HEK293 (cell line): ENCODE measurements around the gene CGGBP1.
A peak's percentile ranks its signal among the peaks of the same experiment; 100 is the strongest.

ENCODE experiments used
- CTCF ChIA-PET: fragments of 350-600 bp; formaldehyde crosslinking; extraction: SDS; loops from one replicate; lab custom pipeline; 2021; ENCODE audit warnings: antibody characterized with exemption; lab: Yijun Ruan, JAX
- POLR2A ChIA-PET: fragments of 300-600 bp; formaldehyde crosslinking; extraction: SDS; loops from one replicate; lab custom pipeline; 2020; ENCODE audit warnings: antibody characterized with exemption, inconsistent platforms; lab: Yijun Ruan, JAX
- H3K27ac ChIP-seq: fragments of 200-500 bp; sonication (Bioruptor generic); 2 replicates; pipeline ENCODE4 v1.5.1; 2014; ENCODE audit warnings: low read depth, low read length, control low read depth, inconsistent platforms; ENCODE audit errors: extremely low read depth
- H3K36me3 ChIP-seq, 2 experiments: fragments of 200-500 bp in 1 of 2; sonication (Bioruptor generic) in 1 of 2; 1 replicate in 1 of 2; 2 replicates in 1 of 2; pipeline ENCODE4 v1.5.1; 2014 to 2017; ENCODE audit warnings: inconsistent platforms in 2 of 2, low read length in 2 of 2; ENCODE audit not compliant: control insufficient read depth in 2 of 2, insufficient read depth in 1 of 2
- H3K4me1 ChIP-seq: fragments of 200-500 bp; sonication (Bioruptor generic); 2 replicates; pipeline ENCODE4 v1.5.1; 2014; ENCODE audit warnings: mild to moderate bottlenecking, low read length, inconsistent platforms; ENCODE audit not compliant: control insufficient read depth, insufficient read depth
- H3K4me3 ChIP-seq: 2 replicates; pipeline ENCODE4 v1.5.1; 2011; ENCODE audit warnings: low read depth, mild to moderate bottlenecking, control low read depth, low read length, moderate library complexity
- H3K9me3 ChIP-seq: fragments of 200-500 bp; sonication (Bioruptor generic); 2 replicates; pipeline ENCODE4 v1.5.1; 2014; ENCODE audit warnings: low read depth, low read length, inconsistent platforms; ENCODE audit not compliant: control insufficient read depth, insufficient read depth
- PATZ1 ChIP-seq: fragments of 450-650 bp; formaldehyde crosslinking; IDR thresholded peaks from 2 replicates; pipeline ENCODE4 v1.5.1; 2016; ENCODE audit warnings: missing biosample characterization, missing genetic modification characterization
- REST ChIP-seq: fragments of 450-650 bp; formaldehyde crosslinking; IDR thresholded peaks from 2 replicates; pipeline ENCODE4 v1.5.1; 2016; ENCODE audit warnings: missing biosample characterization, missing genetic modification characterization
- ZBTB44 ChIP-seq: fragments of 450-650 bp; IDR thresholded peaks from 2 replicates; pipeline ENCODE4 v1.5.1; 2018; ENCODE audit warnings: missing biosample characterization, mild to moderate bottlenecking, missing genetic modification characterization
- ZNF341 ChIP-seq: fragments of 450-650 bp; formaldehyde crosslinking; IDR thresholded peaks from 2 replicates; pipeline ENCODE4; 2016; ENCODE audit warnings: low read depth, missing biosample characterization, missing genetic modification characterization
- ZNF398 ChIP-seq: fragments of 450-650 bp; formaldehyde crosslinking; IDR thresholded peaks from 2 replicates; pipeline ENCODE4 v1.5.1; 2017; ENCODE audit warnings: missing biosample characterization, missing genetic modification characterization
- ZNF626 ChIP-seq: fragments of 450-650 bp; sonication (Bioruptor Pico); formaldehyde crosslinking; IDR thresholded peaks from 2 replicates; pipeline ENCODE4 v1.5.1; 2018; ENCODE audit warnings: missing biosample characterization, missing genetic modification characterization, inconsistent platforms
- ZNF654 ChIP-seq: fragments of 450-650 bp; formaldehyde crosslinking; IDR thresholded peaks from 2 replicates; pipeline ENCODE4 v1.5.1; 2016; ENCODE audit warnings: low read depth, missing biosample characterization, missing genetic modification characterization
- ZNF660 ChIP-seq: fragments of 450-650 bp; IDR thresholded peaks from 2 replicates; pipeline ENCODE4 v1.5.1; 2018; ENCODE audit warnings: missing biosample characterization, mild to moderate bottlenecking, missing genetic modification characterization
- ZNF776 ChIP-seq: fragments of 450-650 bp; formaldehyde crosslinking; IDR thresholded peaks from 2 replicates; pipeline ENCODE4 v1.5.0; 2017; ENCODE audit warnings: missing biosample characterization, missing genetic modification characterization, borderline replicate concordance
- ZSCAN16 ChIP-seq: fragments of 450-650 bp; formaldehyde crosslinking; IDR thresholded peaks from 2 replicates; pipeline ENCODE4 v1.5.1; 2016; ENCODE audit warnings: missing biosample characterization, missing genetic modification characterization

Gene CGGBP1

GRCh38 chr3:88009066-88009465 is 49.7 kb downstream of the CGGBP1 start:
- H3K27ac ChIP-seq, result no peak overlapping the region
- ChIA-PET CTCF (interaction anchor here (0.7 to 1.4 kb wide), 2 partner anchors 41 to 104 kb away, joined by 3 read pairs; no protein-coding TSS in a partner anchor), POLR2A (no interaction called here)
- no peaks in the 10 kb centered on the region for H3K36me3 ChIP-seq
- TF ChIP-seq ZNF776 (tag by site-specific recombination) (no peak), ZNF398 (tag by site-specific recombination) (no peak), ZNF626 (tag by site-specific recombination) (no peak), ZNF341 (tag by site-specific recombination) (no peak)
- H3K4me1 ChIP-seq, result no peaks in the 10 kb centered on the region
- no peak overlapping the region for H3K4me3 ChIP-seq
- no peaks in the 10 kb centered on the region for H3K9me3 ChIP-seq

GRCh38 chr3:88005066-88005465 is 53.7 kb downstream of the CGGBP1 start:
- Histone ChIP-seq H3K4me1 (no peaks in the 10 kb centered on the region), H3K9me3 (no peaks in the 10 kb centered on the region), H3K36me3 (no peaks in the 10 kb centered on the region), H3K4me3 (no peak overlapping the region), H3K27ac (no peak overlapping the region)
- CTCF ChIA-PET, result interaction anchor here (0.6 to 1.7 kb wide), 5 partner anchors 101 to 1874 kb away, joined by 3 to 5 read pairs (median 3); no protein-coding TSS in a partner anchor
- POLR2A ChIA-PET, result no interaction called here
- no peak for TF ChIP-seq PATZ1 (tag by site-specific recombination)
- TF ChIP-seq ZBTB44 (tag by site-specific recombination), result no peak
- TF ChIP-seq ZSCAN16, result no peak
- TF ChIP-seq ZNF654 (tag by site-specific recombination), result peak; percentile 51

GRCh38 chr3:88003115-88003755 is 55.6 kb downstream of the CGGBP1 start:
- Histone ChIP-seq H3K4me1 (no peaks in the 10 kb centered on the region), H3K9me3 (no peaks in the 10 kb centered on the region), H3K27ac (no peak overlapping the region), H3K4me3 (no peak overlapping the region), H3K36me3 (no peaks in the 10 kb centered on the region)
- POLR2A ChIA-PET, result no interaction called here
- TF ChIP-seq REST (tag by site-specific recombination) (no peak), ZNF660 (tag by site-specific recombination) (0 out of 2 replicates have a peak, but pooled peaks have one; percentile 42), ZNF654 (tag by site-specific recombination) (peak; percentile 69)
- CTCF ChIA-PET, result interaction anchor here (0.7 to 0.9 kb wide), 4 partner anchors 10 to 652 kb away, joined by 3 to 4 read pairs (median 3); no protein-coding TSS in a partner anchor
